ENCODE data around the gene KDM5B. TPM values are rescaled to one million over a fixed set of nuclear protein-coding genes. Genes with fewer than 3 reads are reported as not detected.

KDM5B gene
- total RNA-seq, 1 experiment from 2014 or later = 71.2 TPM

- POLR2A ChIA-PET (ENCODE audit: low non-redundant PET) = no interaction called here
- no peak overlapping the region for H3K27ac ChIP-seq (ENCODE audit: low read depth, low read length, poor library complexity, severe bottlenecking)
- no peaks in the 10 kb centered on the region for H3K4me1 ChIP-seq (ENCODE audit: insufficient read depth, low read length, poor library complexity, severe bottlenecking)
- intact Hi-C loops (cut with micrococcal nuclease; ENCODE audit: unreplicated experiment) = loop anchor here (10.0 kb wide), 2 partner anchors 101 to 241 kb away; no protein-coding TSS in a partner anchor
- DNase-seq (ENCODE audit: low spot score) = no peak
- BruUV-seq (replicated peaks) = no TSS peak
- H3K9me3 ChIP-seq (ENCODE audit: low read depth, low read length, poor library complexity, severe bottlenecking) = no peaks in the 10 kb centered on the region
- no peaks in the 10 kb centered on the region for H3K27me3 ChIP-seq (replicated peaks; ENCODE audit: insufficient read depth, low read depth, low read length, poor library complexity)
- no peak overlapping the region for H3K4me3 ChIP-seq (ENCODE audit: low read depth, low read length, poor library complexity, severe bottlenecking)
- no peak for TF ChIP-seq EZH2 (IDR thresholded peaks at IDR 0.05; ENCODE audit: borderline replicate concordance, low read depth, low read length, poor library complexity, severe bottlenecking)
- CTCF ChIA-PET = no interaction called here
- H3K36me3 ChIP-seq (ENCODE audit: insufficient read depth, low read length, poor library complexity, severe bottlenecking) = peaks cover 75% of the 10 kb centered on the region
Measured at GRCh38 chr1:202754293-202754692, 53.9 kb downstream of the KDM5B start.

- POLR2A ChIA-PET (ENCODE audit: low non-redundant PET) = no interaction called here
Measured at GRCh38 chr1:202752774-202753173, 55.4 kb downstream of the KDM5B start.

GRCh38 chr1:202750761-202751160 is 57.5 kb downstream of the KDM5B start:
- no peaks in the 10 kb centered on the region for H3K27me3 ChIP-seq (replicated peaks; ENCODE audit: insufficient read depth, low read depth, low read length, poor library complexity)
- ChIA-PET CTCF (no interaction called here), POLR2A (ENCODE audit: low non-redundant PET) (no interaction called here)
- no peak overlapping the region for H3K4me3 ChIP-seq (ENCODE audit: low read depth, low read length, poor library complexity, severe bottlenecking)
- BruUV-seq (replicated peaks) = no TSS peak
- H3K27ac ChIP-seq (ENCODE audit: low read depth, low read length, poor library complexity, severe bottlenecking) = no peak overlapping the region
- intact Hi-C loops (cut with micrococcal nuclease; ENCODE audit: unreplicated experiment) = loop anchor here (10.0 kb wide), 2 partner anchors 104 to 244 kb away; no protein-coding TSS in a partner anchor
- no peaks in the 10 kb centered on the region for H3K9me3 ChIP-seq (ENCODE audit: low read depth, low read length, poor library complexity, severe bottlenecking)
- TF ChIP-seq EZH2 (IDR thresholded peaks at IDR 0.05; ENCODE audit: borderline replicate concordance, low read depth, low read length, poor library complexity, severe bottlenecking) (no peak), CTCF (conservative IDR thresholded peaks at IDR 0.05; ENCODE audit: low read depth, low read length) (0 out of 2 replicates have a peak, but pooled peaks have one; percentile 16)
- DNase-seq (ENCODE audit: low spot score) = no peak
- peaks cover 62% of the 10 kb centered on the region for H3K36me3 ChIP-seq (ENCODE audit: insufficient read depth, low read length, poor library complexity, severe bottlenecking)
- no peaks in the 10 kb centered on the region for H3K4me1 ChIP-seq (ENCODE audit: insufficient read depth, low read length, poor library complexity, severe bottlenecking)

More at GRCh38 chr1:202752774-202753173, 55.4 kb downstream of the KDM5B start:
- Histone ChIP-seq H3K27ac (ENCODE audit: low read depth, low read length, poor library complexity, severe bottlenecking) (no peak overlapping the region), H3K27me3 (replicated peaks; ENCODE audit: insufficient read depth, low read depth, low read length, poor library complexity) (no peaks in the 10 kb centered on the region), H3K4me3 (ENCODE audit: low read depth, low read length, poor library complexity, severe bottlenecking) (no peak overlapping the region), H3K4me1 (ENCODE audit: insufficient read depth, low read length, poor library complexity, severe bottlenecking) (no peaks in the 10 kb centered on the region), H3K9me3 (ENCODE audit: low read depth, low read length, poor library complexity, severe bottlenecking) (no peaks in the 10 kb centered on the region), H3K36me3 (ENCODE audit: insufficient read depth, low read length, poor library complexity, severe bottlenecking) (peaks cover 76% of the 10 kb centered on the region)
- no peak for TF ChIP-seq EZH2 (IDR thresholded peaks at IDR 0.05; ENCODE audit: borderline replicate concordance, low read depth, low read length, poor library complexity, severe bottlenecking)
- no peak for TF ChIP-seq CTCF (conservative IDR thresholded peaks at IDR 0.05; ENCODE audit: low read depth, low read length)
- BruUV-seq (replicated peaks) = no TSS peak
- intact Hi-C loops (cut with micrococcal nuclease; ENCODE audit: unreplicated experiment) = loop anchor here (10.0 kb wide), 2 partner anchors 102 to 242 kb away; no protein-coding TSS in a partner anchor
- CTCF ChIA-PET = no interaction called here
- DNase-seq (ENCODE audit: low spot score) = no peak

- ChIA-PET CTCF (no interaction called here), POLR2A (ENCODE audit: low non-redundant PET) (no interaction called here)
- no peaks in the 10 kb centered on the region for H3K9me3 ChIP-seq (ENCODE audit: low read depth, low read length, poor library complexity, severe bottlenecking)
- no peak for DNase-seq (ENCODE audit: low spot score)
- peaks cover 62% of the 10 kb centered on the region for H3K36me3 ChIP-seq (ENCODE audit: insufficient read depth, low read length, poor library complexity, severe bottlenecking)
- no peaks in the 10 kb centered on the region for H3K27me3 ChIP-seq (replicated peaks; ENCODE audit: insufficient read depth, low read depth, low read length, poor library complexity)
- H3K4me1 ChIP-seq (ENCODE audit: insufficient read depth, low read length, poor library complexity, severe bottlenecking) = no peaks in the 10 kb centered on the region
- H3K4me3 ChIP-seq (ENCODE audit: low read depth, low read length, poor library complexity, severe bottlenecking) = no peak overlapping the region
- H3K27ac ChIP-seq (ENCODE audit: low read depth, low read length, poor library complexity, severe bottlenecking) = no peak overlapping the region
- TF ChIP-seq CTCF (conservative IDR thresholded peaks at IDR 0.05; ENCODE audit: low read depth, low read length) (no peak), EZH2 (IDR thresholded peaks at IDR 0.05; ENCODE audit: borderline replicate concordance, low read depth, low read length, poor library complexity, severe bottlenecking) (no peak)
- intact Hi-C loops (cut with micrococcal nuclease; ENCODE audit: unreplicated experiment) = loop anchor here (10.0 kb wide), 2 partner anchors 105 to 245 kb away; no protein-coding TSS in a partner anchor
- BruUV-seq (replicated peaks) = no TSS peak
Measured at GRCh38 chr1:202750024-202750423, 58.2 kb downstream of the KDM5B start.
